VCaP (cell line): ENCODE results near the gene HTR2A.

ENCODE experiments used
- H3K27ac ChIP-seq: fragments of 450-650 bp; 2 replicates; pipeline ENCODE4 v1.5.1; 2017
- TF ChIP-seq, protein P1 (sequence below): fragments of 450-650 bp; conservative IDR thresholded peaks from 2 replicates; pipeline ENCODE4 v1.5.1; 2017; ENCODE audit warnings: mild to moderate bottlenecking, moderate library complexity

The HTR2A gene

GRCh38 chr13:46909042-46909441, 12.2 kb upstream of the HTR2A start:
- no peak overlapping the region for H3K27ac ChIP-seq
- TF ChIP-seq, protein P1, sequence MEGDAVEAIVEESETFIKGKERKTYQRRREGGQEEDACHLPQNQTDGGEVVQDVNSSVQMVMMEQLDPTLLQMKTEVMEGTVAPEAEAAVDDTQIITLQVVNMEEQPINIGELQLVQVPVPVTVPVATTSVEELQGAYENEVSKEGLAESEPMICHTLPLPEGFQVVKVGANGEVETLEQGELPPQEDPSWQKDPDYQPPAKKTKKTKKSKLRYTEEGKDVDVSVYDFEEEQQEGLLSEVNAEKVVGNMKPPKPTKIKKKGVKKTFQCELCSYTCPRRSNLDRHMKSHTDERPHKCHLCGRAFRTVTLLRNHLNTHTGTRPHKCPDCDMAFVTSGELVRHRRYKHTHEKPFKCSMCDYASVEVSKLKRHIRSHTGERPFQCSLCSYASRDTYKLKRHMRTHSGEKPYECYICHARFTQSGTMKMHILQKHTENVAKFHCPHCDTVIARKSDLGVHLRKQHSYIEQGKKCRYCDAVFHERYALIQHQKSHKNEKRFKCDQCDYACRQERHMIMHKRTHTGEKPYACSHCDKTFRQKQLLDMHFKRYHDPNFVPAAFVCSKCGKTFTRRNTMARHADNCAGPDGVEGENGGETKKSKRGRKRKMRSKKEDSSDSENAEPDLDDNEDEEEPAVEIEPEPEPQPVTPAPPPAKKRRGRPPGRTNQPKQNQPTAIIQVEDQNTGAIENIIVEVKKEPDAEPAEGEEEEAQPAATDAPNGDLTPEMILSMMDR = no peak

DNA sequence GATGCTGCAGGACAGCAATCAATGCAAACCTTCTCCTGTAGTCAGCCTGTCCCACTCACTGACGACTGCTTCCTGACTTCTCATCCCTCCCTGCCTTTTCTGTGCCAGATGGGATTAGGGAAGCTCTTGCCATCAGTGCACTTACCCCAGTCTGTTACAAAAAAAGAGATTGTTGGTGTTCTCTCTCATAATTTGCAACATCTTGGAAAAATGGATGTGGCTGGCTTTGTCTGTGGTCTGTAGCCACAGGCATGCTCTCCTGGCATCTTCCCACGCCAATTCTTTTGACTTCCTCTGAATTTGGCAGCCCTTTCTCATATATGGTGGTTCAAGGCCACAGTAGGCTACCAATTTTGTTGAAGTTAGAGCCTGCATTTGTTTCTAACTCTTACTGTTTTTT, 11.6 kb upstream of the HTR2A start:
- TF ChIP-seq, protein P1 = no peak
- no peak overlapping the region for H3K27ac ChIP-seq

GRCh38 chr13:46906405-46906804, 9.6 kb upstream of the HTR2A start:
- TF ChIP-seq, protein P1 = no peak
- no peak overlapping the region for H3K27ac ChIP-seq

- TF ChIP-seq, protein P1 = no peak
- no peak overlapping the region for H3K27ac ChIP-seq
Measured at GRCh38 chr13:46905249-46905648, 8.4 kb upstream of the HTR2A start.

DNA sequence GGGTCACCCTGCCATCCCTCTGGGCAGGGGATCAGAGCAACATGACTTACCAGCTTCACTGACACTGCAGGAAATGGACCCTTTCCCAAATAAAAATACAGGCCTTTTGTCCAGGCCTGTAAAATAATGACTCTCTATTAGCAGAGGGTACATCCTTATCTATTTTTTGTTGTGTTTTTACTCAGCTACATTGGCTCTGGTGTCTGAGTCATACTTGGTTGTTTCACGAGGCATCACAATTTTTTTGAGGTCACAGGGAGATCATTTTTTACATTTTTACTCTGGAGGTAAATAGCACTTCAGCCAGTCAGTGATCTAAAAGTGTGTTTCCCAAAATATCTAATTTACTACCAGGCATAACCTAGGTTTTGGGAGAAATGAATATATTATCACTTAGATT, 6.9 kb upstream of the HTR2A start:
- H3K27ac ChIP-seq = no peak overlapping the region
- TF ChIP-seq, protein P1 = no peak

DNA sequence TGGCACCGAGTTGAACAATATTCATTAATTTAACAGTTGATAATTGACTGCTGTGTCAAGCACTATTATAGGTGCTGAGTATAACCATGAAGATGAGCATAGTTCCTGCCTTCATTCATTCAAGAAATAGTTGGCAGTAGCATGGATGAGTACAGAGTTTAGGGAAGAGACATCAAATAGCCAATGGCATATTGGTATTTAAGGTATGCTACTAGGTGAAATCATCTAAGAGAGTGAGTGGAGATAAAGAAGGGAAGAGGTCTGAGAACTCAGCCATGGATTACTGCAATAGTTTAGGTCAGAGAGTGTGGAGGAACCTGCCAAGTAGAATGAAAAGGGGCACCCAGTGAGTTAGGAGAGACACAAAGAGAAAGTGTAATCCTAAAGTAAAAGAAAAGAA, 4.9 kb upstream of the HTR2A start:
- H3K27ac ChIP-seq = no peak overlapping the region
- TF ChIP-seq, protein P1 = no peak

- TF ChIP-seq, protein P1 = no peak
- no peak overlapping the region for H3K27ac ChIP-seq
Measured at GRCh38 chr13:46899801-46900200, 2.9 kb upstream of the HTR2A start.

DNA sequence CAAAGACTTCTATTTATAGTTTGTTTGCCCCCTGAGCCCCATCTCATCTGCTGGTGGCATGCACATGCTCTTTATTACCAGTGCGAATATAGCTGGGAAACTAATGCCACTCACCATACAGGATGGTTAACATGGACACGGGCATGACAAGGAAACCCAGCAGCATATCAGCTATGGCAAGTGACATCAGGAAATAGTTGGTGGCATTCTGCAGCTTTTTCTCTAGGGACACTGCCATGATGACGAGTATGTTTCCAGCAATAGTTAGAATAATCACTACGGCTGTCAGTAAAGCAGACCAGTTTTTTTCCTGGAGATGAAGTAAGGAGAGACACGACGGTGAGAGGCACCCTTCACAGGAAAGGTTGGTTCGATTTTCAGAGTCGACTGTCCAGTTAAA, 1.5 kb downstream of the HTR2A start:
- TF ChIP-seq, protein P1 = no peak
- no peak overlapping the region for H3K27ac ChIP-seq
